MM.1S (cell line): ENCODE data around the gene TSPAN5.
A peak's percentile ranks its signal among the peaks of the same experiment; 100 is the strongest.

ENCODE experiments used
- DNase-seq: peaks from one replicate; pipeline ENCODE4 v3.0.0-alpha.2; 2015
- H2AFZ ChIP-seq: fragments of 300-600 bp; sonication (generic); 2 replicates; pipeline ENCODE4 v1.6.0; 2016; ENCODE audit warnings: antibody characterized with exemption, low read length
- H3F3A ChIP-seq: fragments of 300-600 bp; sonication (generic); 2 replicates; pipeline ENCODE4 v1.6.1; 2016; ENCODE audit warnings: mild to moderate bottlenecking, antibody characterized with exemption, low read length, moderate library complexity, mixed read lengths; ENCODE audit not compliant: insufficient read depth
- H3K27ac ChIP-seq: fragments of 300-600 bp; sonication (generic); 2 replicates; pipeline ENCODE4 v1.5.1; 2016; ENCODE audit warnings: mild to moderate bottlenecking, low read length
- H3K27me3 ChIP-seq: fragments of 300-600 bp; sonication (generic); replicated peaks from 2 replicates; pipeline ENCODE4 v1.6.0; 2016; ENCODE audit warnings: low read length; ENCODE audit not compliant: insufficient read depth
- H3K36me3 ChIP-seq: fragments of 300-600 bp; sonication (generic); replicated peaks from 2 replicates; pipeline ENCODE4 v1.6.1; 2016; ENCODE audit warnings: mild to moderate bottlenecking, low read length, mixed read lengths; ENCODE audit not compliant: insufficient read depth
- H3K4me1 ChIP-seq: fragments of 300-600 bp; sonication (generic); 2 replicates; pipeline ENCODE4 v1.6.1; 2016; ENCODE audit warnings: low read length, mixed read lengths
- H3K4me2 ChIP-seq: fragments of 300-600 bp; sonication (generic); 2 replicates; pipeline ENCODE4 v1.6.0; 2016; ENCODE audit warnings: low read depth, low read length
- H3K4me3 ChIP-seq: fragments of 300-600 bp; sonication (generic); 2 replicates; pipeline ENCODE4 v1.5.1; 2016; ENCODE audit warnings: low read length, mixed read lengths
- H3K79me2 ChIP-seq: fragments of 300-600 bp; sonication (generic); 2 replicates; pipeline ENCODE4 v1.6.1; 2016; ENCODE audit warnings: mixed run types, low read length, mixed read lengths
- H3K9ac ChIP-seq: fragments of 300-600 bp; sonication (generic); 2 replicates; pipeline ENCODE4 v1.6.1; 2016; ENCODE audit warnings: low read length, mixed read lengths
- H3K9me2 ChIP-seq: fragments of 300-600 bp; sonication (generic); replicated peaks from 2 replicates; pipeline ENCODE4 v1.6.1; 2016; ENCODE audit warnings: mild to moderate bottlenecking, low read length, mixed read lengths; ENCODE audit not compliant: insufficient read depth
- H3K9me3 ChIP-seq: fragments of 300-600 bp; sonication (generic); replicated peaks from 2 replicates; pipeline ENCODE4 v1.6.1; 2016; ENCODE audit warnings: mild to moderate bottlenecking, low read length, mixed read lengths; ENCODE audit not compliant: insufficient read depth
- H4K20me1 ChIP-seq: fragments of 300-600 bp; sonication (generic); 2 replicates; pipeline ENCODE4 v1.6.1; 2016; ENCODE audit warnings: mild to moderate bottlenecking, low read length, moderate library complexity, mixed read lengths; ENCODE audit not compliant: insufficient read depth
- CTCF ChIP-seq: fragments of 300-600 bp; sonication (generic); IDR thresholded peaks from 2 replicates; pipeline ENCODE4 v1.5.1; 2016; ENCODE audit warnings: antibody characterized with exemption, low read length, mixed read lengths
- EZH2 ChIP-seq: fragments of 300-600 bp; sonication (generic); optimal IDR thresholded peaks from 2 replicates; pipeline ENCODE3; 2017; ENCODE audit warnings: low read depth, mild to moderate bottlenecking, antibody characterized with exemption, low read length, mixed read lengths
- EZH2phosphoT487 ChIP-seq: fragments of 300-600 bp; sonication (generic); IDR thresholded peaks from 2 replicates; pipeline ENCODE4 v1.6.1; 2018; ENCODE audit warnings: antibody characterized with exemption, low read length

Gene TSPAN5

GRCh38 chr4:98664959-98665358, 6.5 kb upstream of the TSPAN5 start:
- Histone ChIP-seq H3K36me3 (no peaks in the 10 kb centered on the region), H3K9me3 (no peaks in the 10 kb centered on the region), H3K9ac (no peak overlapping the region), H3F3A (peaks cover 28% of the 10 kb centered on the region), H3K79me2 (no peaks in the 10 kb centered on the region), H3K27ac (no peak overlapping the region), H3K27me3 (no peaks in the 10 kb centered on the region), H3K4me3 (no peak overlapping the region), H3K4me1 (peaks cover 25% of the 10 kb centered on the region), H2AFZ (no peak overlapping the region), H3K9me2 (no peaks in the 10 kb centered on the region), H4K20me1 (no peaks in the 10 kb centered on the region), H3K4me2 (no peak overlapping the region)
- DNase-seq: no peak
- no peak for TF ChIP-seq CTCF
- no peak for TF ChIP-seq EZH2phosphoT487
- TF ChIP-seq EZH2: no peak

DNA sequence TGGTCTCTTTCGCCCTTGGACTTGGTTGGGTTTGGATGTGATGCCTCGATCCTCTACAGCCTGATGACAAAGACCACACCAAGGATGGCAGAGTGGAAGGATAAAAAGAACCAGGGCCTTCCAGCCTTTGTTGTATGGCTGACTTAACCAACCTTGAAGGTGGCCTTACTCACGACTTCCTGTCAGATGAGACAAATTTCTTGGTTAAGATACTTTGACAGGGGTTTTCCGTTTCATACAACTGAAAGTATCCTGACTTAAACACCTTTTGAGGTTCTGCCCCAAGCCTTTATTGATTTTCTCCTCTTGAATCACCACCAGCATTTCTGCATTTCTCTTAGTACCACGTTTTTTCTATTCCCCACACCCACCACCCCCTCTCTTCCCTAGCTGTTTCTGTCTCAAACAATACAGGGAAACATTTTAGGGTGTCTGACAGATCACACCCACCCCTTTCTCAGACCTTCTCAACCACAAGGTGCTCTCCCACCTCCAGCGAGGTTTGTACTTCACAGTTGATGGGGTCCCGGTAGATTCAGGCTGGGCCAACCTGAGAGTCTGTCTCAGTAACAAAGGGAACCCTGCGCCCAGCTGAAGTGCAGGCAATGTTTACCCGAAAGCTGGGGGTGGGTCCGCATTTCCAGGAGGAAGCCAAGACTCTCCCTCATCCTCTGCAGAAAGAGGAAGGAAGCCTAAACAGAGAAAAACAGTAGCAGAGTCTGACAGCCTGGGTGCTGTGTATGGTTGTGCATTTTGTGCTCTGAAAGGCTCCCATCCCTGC, 5.0 kb upstream of the TSPAN5 start:
- peak; percentile 89 for DNase-seq
- peak overlapping the region; percentile 87 for H3K4me2 ChIP-seq
- H3K9me3 ChIP-seq: no peaks in the 10 kb centered on the region
- TF ChIP-seq CTCF (no peak), EZH2 (no peak), EZH2phosphoT487 (no peak)
- no peaks in the 10 kb centered on the region for H3K9me2 ChIP-seq
- H3K27me3 ChIP-seq: no peaks in the 10 kb centered on the region
- peaks cover 28% of the 10 kb centered on the region for H3F3A ChIP-seq
- H3K36me3 ChIP-seq: no peaks in the 10 kb centered on the region
- H3K27ac ChIP-seq: peak overlapping the region; percentile 87
- peak overlapping the region; percentile 39; the same call in 1 of the 2 replicates for H3K4me3 ChIP-seq
- peak overlapping the region; percentile 52; the same call in 1 of the 2 replicates for H3K9ac ChIP-seq
- peaks cover 25% of the 10 kb centered on the region for H3K4me1 ChIP-seq
- peak overlapping the region; percentile 97 for H2AFZ ChIP-seq
- H3K79me2 ChIP-seq: no peaks in the 10 kb centered on the region
- H4K20me1 ChIP-seq: no peaks in the 10 kb centered on the region

GRCh38 chr4:98662626-98663225, 4.3 kb upstream of the TSPAN5 start:
- Histone ChIP-seq H3K36me3 (no peaks in the 10 kb centered on the region), H3K4me1 (peaks cover 25% of the 10 kb centered on the region), H3K27ac (peak overlapping the region; percentile 87), H3K4me3 (no peak overlapping the region), H3K9me3 (no peaks in the 10 kb centered on the region), H3F3A (peaks cover 28% of the 10 kb centered on the region), H3K79me2 (no peaks in the 10 kb centered on the region), H3K9me2 (no peaks in the 10 kb centered on the region), H2AFZ (peak overlapping the region; percentile 97), H3K9ac (no peak overlapping the region; the same call in 1 of the 2 replicates), H3K4me2 (peak overlapping the region; percentile 87), H4K20me1 (no peaks in the 10 kb centered on the region), H3K27me3 (no peaks in the 10 kb centered on the region)
- DNase-seq: peak; percentile 27
- TF ChIP-seq EZH2 (no peak), EZH2phosphoT487 (no peak), CTCF (no peak)
